Adrenal gland (tissue), 12 donors: ENCODE measurements around the gene UGT3A1. TPM values are rescaled to one million over a fixed set of nuclear protein-coding genes. Genes with fewer than 3 reads are reported as not detected.

Experiments
- DNase-seq, 7 donors: peaks; one replicate each; pipeline ENCODE4 v3.0.0-alpha.2; 2019 to 2020
- H3K27ac ChIP-seq, 5 donors: fragments of 200-600 bp; sonication (generic) in 4 of 5; 1 replicate in 3 of 5; 2 replicates in 2 of 5; pipeline versions ENCODE4 v1.5.1 to v1.8.0; 2016 to 2020; ENCODE audit warnings: mild to moderate bottlenecking in 1 of 5
- H3K27me3 ChIP-seq: fragments of 200-600 bp; 2 replicates; pipeline ENCODE4 v1.8.0; 2021
- H3K36me3 ChIP-seq, 2 donors: fragments of 200-600 bp; replicated peaks in 1 of 2; 1 replicate in 1 of 2; 2 replicates in 1 of 2; pipeline versions ENCODE4 v1.5.1 to v1.8.0; 2018 to 2022
- H3K4me1 ChIP-seq, 2 donors: fragments of 200-600 bp; replicated peaks in 1 of 2; 1 replicate in 1 of 2; 2 replicates in 1 of 2; pipeline versions ENCODE4 v1.5.1 to v1.8.0; 2018 to 2021
- H3K4me3 ChIP-seq, 4 donors: fragments of 200-600 bp; sonication (generic) in 3 of 4; one replicate each; pipeline ENCODE4 v1.5.1; 2016 to 2018
- H3K9me3 ChIP-seq, 3 donors: fragments of 200-600 bp; sonication (generic) in 1 of 3; replicated peaks in 1 of 3; 1 replicate in 2 of 3; 2 replicates in 1 of 3; pipeline versions ENCODE4 v1.5.1 to v1.8.0; 2016 to 2021
- POLR2A ChIP-seq, 2 donors: fragments of 450-650 bp; IDR thresholded peaks; one replicate each; pipeline ENCODE4 v1.6.1; 2017; ENCODE audit warnings: antibody characterized with exemption in 2 of 2, mild to moderate bottlenecking in 2 of 2, moderate library complexity in 1 of 2
- WGBS, 4 donors: extraction: QIAGEN DNeasy Blood & Tissue Kit in 2 of 4; methylation state at CpG; one replicate each; pipeline versions ENCODE4 v1.1.5 to v1.1.7; 2013 to 2017; 5-methylcytosine and 5-hydroxymethylcytosine counted together
- intact Hi-C, 2 donors: fragments of 100-400 bp; cut with DNase I; formaldehyde crosslinking; loops; one replicate each; pipeline versions ENCODE4 v1.14.1 to v1.15.0; 2022 to 2023
- polyA plus RNA-seq, 3 donors: library from polyadenylated mRNA; stranded (reverse); fragments of 200-250 nt in 2 of 3; fragments of 350-450 nt in 1 of 3; fragmentation: Illumina TruSeq in 1 of 3; extraction: RNeasy Lipid Tissue Mini Kit (QIAGEN cat#74804) in 1 of 3; gene quantifications; one replicate each; pipeline ENCODE4 v1.2.3, GENCODE V29; 2013 to 2014
- total RNA-seq, 9 donors: library from RNA; depleted of rRNA in 4 of 9; stranded (reverse); fragments of >200 nt in 4 of 9; fragments of 120-200 nt in 1 of 9; fragmentation: NEBNext Ultra II Directional in 1 of 9; extraction: Animal tissue kit (Norgen Biotek cat#: 25700) in 1 of 9; gene quantifications; one replicate each; pipeline versions ENCODE4 v1.1.0 to v1.2.4, GENCODE V29; 2013 to 2023
- TF ChIP-seq, protein P1 (sequence below), 6 experiments: fragments of 450-650 bp in 4 of 6; fragments of 200-600 bp in 2 of 6; sonication (generic) in 1 of 6; IDR thresholded peaks; 1 replicate in 5 of 6; 2 replicates in 1 of 6; pipeline versions ENCODE4 v1.5.1 to v1.8.0; 2016 to 2021; ENCODE audit warnings: antibody characterized with exemption in 6 of 6, mild to moderate bottlenecking in 2 of 6, moderate library complexity in 1 of 6
- donor health status: healthy with polysubstance abuse.
- donor health status: Bipolar disorder and iron deficiency.
- donor health status: DM: yes; HTN: yes; CAD: no.
- donor health status: DM: no; HTN: no; CAD: no.
- donor health status: DM: no; HTN: no; CAD: no.
- donor health status: DM: yes; HTN: yes; CAD: no.

The UGT3A1 gene
- total and polyA plus RNA-seq, 12 donors, result 0.22 TPM; not detected in 11

DNA sequence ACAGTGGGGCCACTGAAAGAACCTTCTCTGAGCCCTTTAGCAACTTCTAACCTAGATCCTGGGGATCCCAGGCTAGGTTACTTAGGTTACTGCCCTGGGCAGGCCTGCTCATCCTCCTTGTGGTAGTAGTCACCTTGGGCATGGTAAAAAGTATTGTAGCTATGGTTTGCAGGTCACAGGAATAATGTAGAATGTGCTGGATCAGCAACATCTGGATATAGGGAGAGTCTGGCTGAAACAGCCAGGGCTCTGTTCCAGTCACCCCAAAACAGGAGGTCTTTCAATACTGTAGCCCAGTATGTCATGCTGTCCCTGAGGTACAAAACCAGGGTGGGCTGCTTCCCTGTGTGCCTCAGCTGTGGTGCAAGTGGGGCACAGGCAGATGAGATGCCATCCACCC is 41.9 kb upstream of the UGT3A1 start:
- H3K4me3 ChIP-seq, result no peak overlapping the region
- intact Hi-C loops, result no loop called here
- no peaks in the 10 kb centered on the region for H3K4me1 ChIP-seq
- no peak for DNase-seq
- H3K27me3 ChIP-seq, result peaks cover 2% of the 10 kb centered on the region
- no peaks in the 10 kb centered on the region for H3K36me3 ChIP-seq
- TF ChIP-seq, protein P1, sequence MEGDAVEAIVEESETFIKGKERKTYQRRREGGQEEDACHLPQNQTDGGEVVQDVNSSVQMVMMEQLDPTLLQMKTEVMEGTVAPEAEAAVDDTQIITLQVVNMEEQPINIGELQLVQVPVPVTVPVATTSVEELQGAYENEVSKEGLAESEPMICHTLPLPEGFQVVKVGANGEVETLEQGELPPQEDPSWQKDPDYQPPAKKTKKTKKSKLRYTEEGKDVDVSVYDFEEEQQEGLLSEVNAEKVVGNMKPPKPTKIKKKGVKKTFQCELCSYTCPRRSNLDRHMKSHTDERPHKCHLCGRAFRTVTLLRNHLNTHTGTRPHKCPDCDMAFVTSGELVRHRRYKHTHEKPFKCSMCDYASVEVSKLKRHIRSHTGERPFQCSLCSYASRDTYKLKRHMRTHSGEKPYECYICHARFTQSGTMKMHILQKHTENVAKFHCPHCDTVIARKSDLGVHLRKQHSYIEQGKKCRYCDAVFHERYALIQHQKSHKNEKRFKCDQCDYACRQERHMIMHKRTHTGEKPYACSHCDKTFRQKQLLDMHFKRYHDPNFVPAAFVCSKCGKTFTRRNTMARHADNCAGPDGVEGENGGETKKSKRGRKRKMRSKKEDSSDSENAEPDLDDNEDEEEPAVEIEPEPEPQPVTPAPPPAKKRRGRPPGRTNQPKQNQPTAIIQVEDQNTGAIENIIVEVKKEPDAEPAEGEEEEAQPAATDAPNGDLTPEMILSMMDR (IDR thresholded peaks at IDR 0.05), result no peak
- no peak for TF ChIP-seq POLR2A (IDR thresholded peaks at IDR 0.05)
- H3K27ac ChIP-seq, result no peak overlapping the region
- no peaks in the 10 kb centered on the region for H3K9me3 ChIP-seq

DNA sequence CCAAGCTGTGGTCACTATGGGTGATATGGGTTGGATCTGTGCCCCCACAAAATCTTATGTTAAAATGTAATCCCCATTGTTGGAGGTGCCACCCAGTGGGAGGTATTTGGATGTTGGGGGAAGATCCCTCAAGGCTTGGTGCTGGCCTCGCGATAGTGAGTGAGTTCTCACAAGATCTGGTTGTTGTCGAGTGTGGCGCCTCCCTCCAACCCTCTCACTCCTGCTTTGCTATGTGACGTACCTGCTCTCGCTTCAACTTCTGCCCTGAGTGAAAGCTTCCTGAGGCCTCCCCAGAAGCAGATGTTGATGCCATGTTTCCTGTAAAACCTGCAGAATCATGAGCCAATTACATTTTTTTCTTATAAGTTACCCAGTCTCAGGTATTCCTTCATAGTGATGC is 40.0 kb upstream of the UGT3A1 start:
- no peaks in the 10 kb centered on the region for H3K4me1 ChIP-seq
- 76 to 94% (median 78%) methylated on average over 6 of the region's 6 CpGs for WGBS, 4 donors
- TF ChIP-seq, protein P1 (IDR thresholded peaks at IDR 0.05), result no peak
- no peak for TF ChIP-seq POLR2A (IDR thresholded peaks at IDR 0.05)
- H3K27ac ChIP-seq, result no peak overlapping the region
- H3K36me3 ChIP-seq, result no peaks in the 10 kb centered on the region
- no peaks in the 10 kb centered on the region for H3K27me3 ChIP-seq
- intact Hi-C loops, result no loop called here
- H3K9me3 ChIP-seq, result no peaks in the 10 kb centered on the region
- DNase-seq, result no peak
- no peak overlapping the region for H3K4me3 ChIP-seq

DNA sequence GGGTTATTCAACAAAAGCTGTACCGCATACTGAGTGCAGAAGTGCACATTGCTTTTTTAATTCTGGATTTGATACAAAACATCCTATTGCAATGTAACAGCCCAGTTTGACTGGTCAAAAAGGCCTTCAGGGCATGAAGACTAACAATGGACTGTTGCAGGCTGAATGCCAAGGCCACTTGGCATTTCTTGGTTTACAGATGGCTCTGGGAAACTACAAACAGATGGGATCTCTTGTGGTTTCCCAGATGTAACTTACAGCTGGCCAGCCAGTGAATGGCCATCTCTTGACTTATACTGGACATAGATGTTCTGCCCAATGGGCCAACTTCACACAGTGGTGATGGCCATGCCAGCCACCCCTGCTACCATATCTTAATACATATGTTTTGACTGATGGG is 38.7 kb upstream of the UGT3A1 start:
- H3K36me3 ChIP-seq, result no peaks in the 10 kb centered on the region
- 89 to 100% (median 97%) methylated on average over 1 of the region's 1 CpG for WGBS, 4 donors
- no peak for DNase-seq
- intact Hi-C loops, result no loop called here
- H3K4me1 ChIP-seq, result no peaks in the 10 kb centered on the region
- H3K9me3 ChIP-seq, result no peaks in the 10 kb centered on the region
- H3K4me3 ChIP-seq, result no peak overlapping the region
- no peaks in the 10 kb centered on the region for H3K27me3 ChIP-seq
- no peak overlapping the region for H3K27ac ChIP-seq
- TF ChIP-seq POLR2A (IDR thresholded peaks at IDR 0.05), result no peak
- TF ChIP-seq, protein P1 (IDR thresholded peaks at IDR 0.05), result no peak

DNA sequence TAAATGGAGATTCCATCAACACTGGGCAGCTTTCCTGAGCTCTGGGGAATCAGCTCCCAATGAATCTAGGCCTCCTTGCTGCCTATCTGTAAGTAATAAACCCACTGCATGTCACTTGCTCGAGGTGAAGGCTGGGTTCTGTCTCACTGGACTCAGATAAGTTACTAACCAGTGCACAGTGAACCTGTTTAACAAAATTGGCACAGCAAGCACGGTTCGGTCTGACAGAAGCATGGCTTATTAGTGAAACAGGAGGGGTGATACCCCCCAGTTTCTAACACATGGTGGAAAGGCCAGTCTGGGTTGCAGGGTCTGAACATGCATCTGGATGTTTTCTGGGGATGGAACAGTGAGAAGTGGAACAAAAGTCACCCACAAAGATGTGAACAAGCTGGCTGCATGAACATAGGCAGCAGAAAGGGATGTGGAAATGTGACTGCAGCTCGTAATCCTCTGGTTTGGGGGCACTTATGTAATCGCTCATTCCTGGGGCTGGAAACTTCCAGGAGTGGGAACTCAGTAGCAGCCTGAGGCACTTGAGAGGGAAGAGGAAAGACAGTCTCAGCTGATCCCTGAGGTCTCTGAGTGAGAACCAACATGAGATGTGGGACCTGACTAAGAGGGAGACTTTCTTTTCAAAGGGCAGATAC is 37.8 kb upstream of the UGT3A1 start:
- Histone ChIP-seq H3K9me3 (no peaks in the 10 kb centered on the region), H3K36me3 (no peaks in the 10 kb centered on the region), H3K4me1 (no peaks in the 10 kb centered on the region), H3K27me3 (no peaks in the 10 kb centered on the region), H3K27ac (no peak overlapping the region), H3K4me3 (no peak overlapping the region)
- 78 to 86% (median 82%) methylated on average over 5 of the region's 5 CpGs for WGBS, 4 donors
- no peak for TF ChIP-seq POLR2A (IDR thresholded peaks at IDR 0.05)
- TF ChIP-seq, protein P1 (IDR thresholded peaks at IDR 0.05), result no peak
- no peak for DNase-seq
- intact Hi-C loops, result no loop called here
